HFFc6 (cell line): ENCODE data around the gene ZNF787. TPM values are rescaled to one million over a fixed set of nuclear protein-coding genes. Genes with fewer than 3 reads are reported as not detected.

ENCODE experiments used
- DNase-seq: peaks from one replicate; pipeline ENCODE4 v3.0.0-alpha.2; 2018
- H3K27ac Mint-ChIP-seq: 2 replicates; pipeline ENCODE4 v1.8.0; 2020; ENCODE audit warnings: mild to moderate bottlenecking, mixed read lengths
- H3K27me3 Mint-ChIP-seq: 2 replicates; pipeline ENCODE4 v1.8.0; 2021; ENCODE audit warnings: mild to moderate bottlenecking, moderate library complexity, mixed read lengths; ENCODE audit not compliant: insufficient read depth
- H3K36me3 Mint-ChIP-seq: 2 replicates; pipeline ENCODE4 v1.8.0; 2021; ENCODE audit warnings: low read depth, mixed read lengths
- H3K4me1 Mint-ChIP-seq: 2 replicates; pipeline ENCODE4 v1.8.0; 2020; ENCODE audit warnings: low read depth, mixed read lengths
- H3K4me3 Mint-ChIP-seq: 2 replicates; pipeline ENCODE4 v1.8.0; 2020; ENCODE audit warnings: mild to moderate bottlenecking, moderate library complexity, mixed read lengths
- H3K9me3 Mint-ChIP-seq: 2 replicates; pipeline ENCODE4 v1.8.0; 2020; ENCODE audit warnings: mild to moderate bottlenecking, mixed read lengths
- total RNA-seq, 6 experiments: library from RNA; stranded (reverse); fragmentation: NEBNext Ultra II Directional; extraction: Animal tissue kit (Norgen Biotek cat#: 25700); gene quantifications; 2 replicates in 1 of 6; 3 replicates in 5 of 6; pipeline ENCODE4 v1.2.3, GENCODE V29; 2021
- TF ChIP-seq, protein P1 (sequence below): fragments of 200-600 bp; sonication (generic); IDR thresholded peaks from 2 replicates; pipeline ENCODE4 v1.5.0; 2021; ENCODE audit warnings: antibody characterized with exemption, mild to moderate bottlenecking

The ZNF787 gene
- total RNA-seq, 6 experiments from 2014 or later = 28.5 to 31.5 (median 29.5) TPM

DNA sequence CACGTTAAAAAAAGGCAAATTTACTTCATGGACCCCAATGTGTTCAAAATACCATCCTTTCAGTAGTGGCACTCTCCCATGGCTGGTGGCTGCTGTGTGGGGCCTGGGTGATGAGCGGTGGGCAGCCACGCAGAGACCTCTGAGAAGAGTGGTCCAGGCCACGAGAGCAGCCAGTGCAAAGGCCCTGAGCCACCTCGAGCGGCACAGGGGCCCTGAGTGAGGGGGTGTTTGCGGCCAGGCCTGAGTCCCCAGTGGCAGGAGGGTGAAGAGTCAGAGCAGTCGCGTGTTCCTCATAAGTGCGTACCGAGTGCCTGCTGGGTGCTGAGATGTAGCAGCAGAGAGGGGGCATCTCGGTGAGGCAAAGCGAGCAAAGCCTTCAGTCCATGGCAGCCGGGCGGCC is 27.0 kb upstream of the ZNF787 start:
- peaks cover 2% of the 10 kb centered on the region; the same call in 1 of the 2 replicates for H3K27me3 Mint-ChIP-seq
- no peak for DNase-seq
- no peak overlapping the region for H3K27ac Mint-ChIP-seq
- no peaks in the 10 kb centered on the region for H3K9me3 Mint-ChIP-seq
- TF ChIP-seq, protein P1, sequence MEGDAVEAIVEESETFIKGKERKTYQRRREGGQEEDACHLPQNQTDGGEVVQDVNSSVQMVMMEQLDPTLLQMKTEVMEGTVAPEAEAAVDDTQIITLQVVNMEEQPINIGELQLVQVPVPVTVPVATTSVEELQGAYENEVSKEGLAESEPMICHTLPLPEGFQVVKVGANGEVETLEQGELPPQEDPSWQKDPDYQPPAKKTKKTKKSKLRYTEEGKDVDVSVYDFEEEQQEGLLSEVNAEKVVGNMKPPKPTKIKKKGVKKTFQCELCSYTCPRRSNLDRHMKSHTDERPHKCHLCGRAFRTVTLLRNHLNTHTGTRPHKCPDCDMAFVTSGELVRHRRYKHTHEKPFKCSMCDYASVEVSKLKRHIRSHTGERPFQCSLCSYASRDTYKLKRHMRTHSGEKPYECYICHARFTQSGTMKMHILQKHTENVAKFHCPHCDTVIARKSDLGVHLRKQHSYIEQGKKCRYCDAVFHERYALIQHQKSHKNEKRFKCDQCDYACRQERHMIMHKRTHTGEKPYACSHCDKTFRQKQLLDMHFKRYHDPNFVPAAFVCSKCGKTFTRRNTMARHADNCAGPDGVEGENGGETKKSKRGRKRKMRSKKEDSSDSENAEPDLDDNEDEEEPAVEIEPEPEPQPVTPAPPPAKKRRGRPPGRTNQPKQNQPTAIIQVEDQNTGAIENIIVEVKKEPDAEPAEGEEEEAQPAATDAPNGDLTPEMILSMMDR = no peak
- H3K36me3 Mint-ChIP-seq = peaks cover 19% of the 10 kb centered on the region
- H3K4me3 Mint-ChIP-seq = no peak overlapping the region
- 0 out of 2 replicates have a peak, but pooled peaks cover 5% of the 10 kb centered on the region for H3K4me1 Mint-ChIP-seq

DNA sequence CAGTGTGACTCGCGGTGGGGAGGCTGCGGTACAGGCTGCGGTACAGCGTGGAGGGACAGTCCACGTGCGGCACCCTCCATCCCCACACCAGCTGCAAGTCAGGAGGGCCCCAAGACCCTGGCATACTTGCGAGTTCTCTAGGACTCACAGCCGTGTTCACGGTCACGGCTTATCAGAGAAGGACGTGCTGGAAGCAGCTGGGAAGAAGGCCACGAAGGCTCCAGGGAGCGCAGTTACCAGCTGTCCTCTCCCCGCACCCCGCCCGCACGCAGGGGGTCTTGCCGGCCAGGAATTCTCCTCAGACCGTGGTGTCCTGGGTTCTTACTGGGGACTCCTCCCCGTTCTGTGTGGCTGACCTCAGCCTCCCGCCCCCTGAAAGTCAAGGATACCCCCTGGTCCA is 26.2 kb upstream of the ZNF787 start:
- Mint-ChIP-seq H3K27me3 (peaks cover 2% of the 10 kb centered on the region; the same call in 1 of the 2 replicates), H3K4me3 (no peak overlapping the region), H3K36me3 (peaks cover 19% of the 10 kb centered on the region), H3K27ac (no peak overlapping the region), H3K4me1 (0 out of 2 replicates have a peak, but pooled peaks cover 6% of the 10 kb centered on the region), H3K9me3 (no peaks in the 10 kb centered on the region)
- TF ChIP-seq, protein P1 = no peak
- no peak for DNase-seq

DNA sequence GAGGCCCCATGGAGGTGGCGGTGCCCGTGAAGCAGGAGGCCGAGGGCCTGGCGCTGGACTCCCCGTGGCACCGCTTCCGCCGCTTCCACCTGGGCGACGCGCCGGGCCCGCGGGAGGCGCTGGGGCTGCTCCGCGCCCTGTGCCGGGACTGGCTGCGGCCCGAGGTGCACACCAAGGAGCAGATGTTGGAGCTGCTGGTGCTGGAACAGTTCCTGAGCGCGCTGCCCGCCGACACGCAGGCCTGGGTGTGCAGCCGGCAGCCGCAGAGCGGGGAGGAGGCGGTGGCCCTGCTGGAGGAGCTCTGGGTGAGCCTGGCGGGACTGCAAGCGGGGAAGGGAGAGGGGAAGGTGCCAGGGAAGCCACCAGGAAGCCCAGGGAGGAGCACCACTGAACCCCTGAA is 25.8 kb upstream of the ZNF787 start:
- peaks cover 19% of the 10 kb centered on the region for H3K36me3 Mint-ChIP-seq
- H3K4me3 Mint-ChIP-seq = no peak overlapping the region
- peaks cover 9% of the 10 kb centered on the region for H3K4me1 Mint-ChIP-seq
- DNase-seq = no peak
- H3K27ac Mint-ChIP-seq = no peak overlapping the region
- H3K27me3 Mint-ChIP-seq = peaks cover 2% of the 10 kb centered on the region; the same call in 1 of the 2 replicates
- no peaks in the 10 kb centered on the region for H3K9me3 Mint-ChIP-seq
- TF ChIP-seq, protein P1 = no peak

DNA sequence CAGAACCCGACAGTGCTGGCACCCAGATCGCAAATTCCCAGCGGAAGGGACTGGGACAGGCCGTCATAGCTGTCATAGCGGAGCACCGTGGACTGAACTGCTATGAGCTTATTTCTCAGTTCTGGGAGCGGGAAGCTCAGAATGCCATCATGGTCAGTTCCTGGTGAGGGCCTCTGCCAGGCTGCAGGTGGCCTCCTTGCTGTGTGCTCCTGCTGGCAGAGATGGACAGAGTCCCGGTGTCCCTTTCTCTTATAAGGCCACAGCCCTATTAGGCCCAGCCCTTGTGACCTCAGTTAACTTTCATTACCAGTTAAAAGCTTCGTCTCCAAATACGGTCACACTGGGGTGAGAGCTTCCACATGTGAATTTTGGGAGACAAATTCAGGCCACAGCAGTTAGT is 24.6 kb upstream of the ZNF787 start:
- H3K36me3 Mint-ChIP-seq = peaks cover 19% of the 10 kb centered on the region
- H3K9me3 Mint-ChIP-seq = no peaks in the 10 kb centered on the region
- H3K4me3 Mint-ChIP-seq = no peak overlapping the region
- H3K4me1 Mint-ChIP-seq = peaks cover 11% of the 10 kb centered on the region
- DNase-seq = no peak
- peaks cover 2% of the 10 kb centered on the region; the same call in 1 of the 2 replicates for H3K27me3 Mint-ChIP-seq
- no peak overlapping the region for H3K27ac Mint-ChIP-seq
- TF ChIP-seq, protein P1 = no peak

DNA sequence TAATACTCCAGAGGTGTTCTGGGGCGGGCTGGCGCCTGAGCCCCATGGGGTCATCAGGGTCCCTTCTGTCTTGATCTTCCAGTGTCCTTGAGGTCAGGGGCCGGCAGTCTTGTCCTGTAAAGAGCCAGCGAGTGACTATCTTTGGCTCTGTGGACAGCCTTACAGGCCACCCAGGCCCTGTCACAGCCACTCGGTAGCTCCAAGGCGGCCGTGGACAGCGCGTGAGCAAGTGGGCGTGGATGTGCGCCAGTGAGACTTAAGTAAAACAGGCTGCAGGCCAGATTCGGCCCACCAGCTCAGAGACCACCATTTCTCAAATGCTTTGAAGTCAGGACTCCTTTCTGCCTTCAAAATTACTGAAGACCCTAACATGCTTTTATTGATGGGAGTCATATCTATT is 23.7 kb upstream of the ZNF787 start:
- DNase-seq = no peak
- Mint-ChIP-seq H3K27me3 (no peaks in the 10 kb centered on the region), H3K36me3 (peaks cover 15% of the 10 kb centered on the region), H3K27ac (no peak overlapping the region), H3K9me3 (no peaks in the 10 kb centered on the region), H3K4me3 (no peak overlapping the region), H3K4me1 (peaks cover 18% of the 10 kb centered on the region)
- TF ChIP-seq, protein P1 = no peak

DNA sequence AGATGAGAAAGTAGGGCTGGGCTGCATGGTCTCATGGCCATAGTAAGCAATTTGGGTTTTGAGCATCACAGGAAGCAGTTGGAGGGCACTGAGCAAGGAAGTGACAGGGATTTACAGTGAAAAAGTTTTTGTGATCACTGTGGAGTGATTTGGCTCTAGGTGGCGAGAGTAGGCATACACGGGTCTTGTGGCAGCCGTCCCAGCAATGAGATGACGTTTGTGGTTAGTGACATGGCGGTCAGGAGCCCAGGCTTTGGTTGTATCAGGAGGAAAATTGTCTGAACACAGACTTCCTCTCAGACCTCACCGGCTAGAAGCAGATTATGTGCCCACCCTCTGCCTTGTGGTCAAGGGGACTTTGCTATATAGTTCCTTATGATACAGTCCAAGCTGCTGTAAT is 23.3 kb upstream of the ZNF787 start:
- no peak overlapping the region for H3K27ac Mint-ChIP-seq
- peaks cover 22% of the 10 kb centered on the region for H3K4me1 Mint-ChIP-seq
- H3K27me3 Mint-ChIP-seq = no peaks in the 10 kb centered on the region
- H3K9me3 Mint-ChIP-seq = no peaks in the 10 kb centered on the region
- TF ChIP-seq, protein P1 = no peak
- H3K36me3 Mint-ChIP-seq = peaks cover 11% of the 10 kb centered on the region
- DNase-seq = no peak
- no peak overlapping the region for H3K4me3 Mint-ChIP-seq
